Measurements from ENCODE around the gene TINCR.

DNA sequence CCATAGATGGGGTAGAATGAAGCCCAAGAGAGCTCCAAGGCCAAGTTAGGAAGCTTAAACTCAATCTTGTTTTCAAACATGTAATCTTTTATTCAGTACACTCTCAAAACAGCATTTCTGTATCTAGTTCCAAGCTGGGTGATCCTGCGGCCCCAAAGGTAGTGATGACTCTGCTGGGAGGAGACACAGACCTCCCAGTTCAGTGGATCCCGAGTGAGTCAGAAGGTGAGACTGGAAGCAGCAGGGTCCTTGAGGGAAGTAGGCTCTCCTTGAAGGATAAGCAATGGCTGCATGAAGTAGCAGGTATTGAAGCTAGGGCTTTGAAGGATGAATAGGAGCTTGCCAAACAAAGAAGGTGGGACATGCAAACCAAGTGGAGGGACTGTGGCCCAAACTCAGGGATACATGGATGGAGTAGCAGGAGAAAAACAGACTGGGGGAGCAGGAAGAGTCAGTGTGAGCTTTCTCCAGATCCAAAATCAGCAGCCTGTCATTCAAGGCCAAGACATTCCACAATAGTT lies 9.6 kb downstream of the TINCR start:
- TF ChIP-seq, protein P1, sequence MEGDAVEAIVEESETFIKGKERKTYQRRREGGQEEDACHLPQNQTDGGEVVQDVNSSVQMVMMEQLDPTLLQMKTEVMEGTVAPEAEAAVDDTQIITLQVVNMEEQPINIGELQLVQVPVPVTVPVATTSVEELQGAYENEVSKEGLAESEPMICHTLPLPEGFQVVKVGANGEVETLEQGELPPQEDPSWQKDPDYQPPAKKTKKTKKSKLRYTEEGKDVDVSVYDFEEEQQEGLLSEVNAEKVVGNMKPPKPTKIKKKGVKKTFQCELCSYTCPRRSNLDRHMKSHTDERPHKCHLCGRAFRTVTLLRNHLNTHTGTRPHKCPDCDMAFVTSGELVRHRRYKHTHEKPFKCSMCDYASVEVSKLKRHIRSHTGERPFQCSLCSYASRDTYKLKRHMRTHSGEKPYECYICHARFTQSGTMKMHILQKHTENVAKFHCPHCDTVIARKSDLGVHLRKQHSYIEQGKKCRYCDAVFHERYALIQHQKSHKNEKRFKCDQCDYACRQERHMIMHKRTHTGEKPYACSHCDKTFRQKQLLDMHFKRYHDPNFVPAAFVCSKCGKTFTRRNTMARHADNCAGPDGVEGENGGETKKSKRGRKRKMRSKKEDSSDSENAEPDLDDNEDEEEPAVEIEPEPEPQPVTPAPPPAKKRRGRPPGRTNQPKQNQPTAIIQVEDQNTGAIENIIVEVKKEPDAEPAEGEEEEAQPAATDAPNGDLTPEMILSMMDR (conservative IDR thresholded peaks at IDR 0.05; ENCODE audit: low read depth, low read length), result no peak
- TF ChIP-seq EZH2 (IDR thresholded peaks at IDR 0.05; ENCODE audit: borderline replicate concordance, low read depth, low read length, poor library complexity, severe bottlenecking), result no peak
